A549 (cell line): ENCODE data around the gene FGGY. TPM values are rescaled to one million over a fixed set of nuclear protein-coding genes. Genes with fewer than 3 reads are reported as not detected.

ENCODE experiments used
- ATAC-seq, 2 experiments: fragments of 200-7000 bp in 1 of 2; fragments of >200 bp in 1 of 2; cut with Nextera tagmentation in 1 of 2; cut with Tn5 transposase in 1 of 2; 3 replicates each; pipeline versions ENCODE4 v1.8.0 to v1.9.1; 2018 to 2020; ENCODE audit warnings: mild to moderate bottlenecking in 1 of 2, moderate library complexity in 1 of 2
- CTCF ChIA-PET: fragments of 300-600 bp; sonication (Branson Sonifier 250); formaldehyde crosslinking; extraction: SDS; loops from one replicate; lab custom pipeline; 2021; ENCODE audit warnings: antibody characterized with exemption, inconsistent platforms; lab: Yijun Ruan, JAX
- POLR2A ChIA-PET: fragments of 350-600 bp; formaldehyde crosslinking; extraction: SDS; loops from one replicate; lab custom pipeline; 2021; ENCODE audit warnings: antibody characterized with exemption, inconsistent platforms; lab: Yijun Ruan, JAX
- DNase-seq, 2 experiments: peaks; one replicate each; pipeline versions ENCODE4 v3.0.0 to v3.0.0-alpha.2; 2011 to 2016; ENCODE audit warnings: low read depth in 1 of 2, low spot score in 1 of 2
- FAIRE-seq: peaks from 2 replicates; lab custom pipeline; 2011; peaks lifted over from hg19 to GRCh38; lab: Jason Lieb, UNC
- H3K27ac ChIP-seq, 2 experiments: fragments of >200 bp; sonication (Bioruptor Twin); formaldehyde crosslinking; 3 replicates each; pipeline ENCODE4 v1.5.1; 2016 to 2017
- H3K4me1 ChIP-seq: fragments of >200 bp; sonication (Bioruptor Twin); formaldehyde crosslinking; 3 replicates; pipeline ENCODE4 v1.6.1; 2016
- H3K4me2 ChIP-seq: fragments of >200 bp; sonication (Bioruptor Twin); formaldehyde crosslinking; 3 replicates; pipeline ENCODE4 v1.6.1; 2016
- H3K4me3 ChIP-seq: fragments of >200 bp; sonication (Bioruptor Twin); formaldehyde crosslinking; 3 replicates; pipeline ENCODE4 v1.5.1; 2016
- H3K9me3 ChIP-seq: fragments of >200 bp; sonication (Bioruptor Twin); formaldehyde crosslinking; 3 replicates; pipeline ENCODE4 v1.6.1; 2016
- CHD2 ChIP-seq: fragments of 150-350 bp; IDR thresholded peaks from 2 replicates; pipeline ENCODE4 v1.6.1; 2014; ENCODE audit warnings: low read length; ENCODE audit not compliant: partially characterized antibody
- CHD4 ChIP-seq: fragments of 200-600 bp; sonication (generic); IDR thresholded peaks from 2 replicates; pipeline ENCODE4 v1.6.1; 2016; ENCODE audit warnings: antibody characterized with exemption, mild to moderate bottlenecking, borderline replicate concordance
- EHF ChIP-seq: fragments of 250-450 bp; sonication (Bioruptor Pico); IDR thresholded peaks from 2 replicates; pipeline ENCODE4 v1.5.0; 2020; ENCODE audit warnings: mild to moderate bottlenecking
- FOSB ChIP-seq: fragments of 250-450 bp; sonication (Bioruptor Pico); IDR thresholded peaks from 2 replicates; pipeline ENCODE4 v1.5.0; 2020; ENCODE audit warnings: mild to moderate bottlenecking, moderate library complexity
- FOSL2 ChIP-seq, 2 experiments: fragments of 450-650 bp in 1 of 2; fragments of >200 bp in 1 of 2; sonication (Bioruptor Twin) in 1 of 2; formaldehyde crosslinking; IDR thresholded peaks; 2 replicates each; pipeline versions ENCODE4 v1.5.0 to v1.6.1; 2016 to 2020; ENCODE audit warnings: mild to moderate bottlenecking in 1 of 2, moderate library complexity in 1 of 2
- GATA3 ChIP-seq: IDR thresholded peaks from 2 replicates; pipeline ENCODE4 v1.6.1; 2012; ENCODE audit warnings: borderline replicate concordance
- HDAC2 ChIP-seq: fragments of 200-600 bp; sonication (generic); IDR thresholded peaks from 2 replicates; pipeline ENCODE4 v1.6.1; 2016
- HES2 ChIP-seq: fragments of >200 bp; sonication (Bioruptor Twin); formaldehyde crosslinking; IDR thresholded peaks from 2 replicates; pipeline ENCODE4 v1.6.1; 2016
- HEYL ChIP-seq: fragments of 250-450 bp; sonication (Bioruptor Pico); IDR thresholded peaks from 2 replicates; pipeline ENCODE4 v1.8.0; 2021; ENCODE audit warnings: mild to moderate bottlenecking, moderate library complexity
- HMGXB4 ChIP-seq: fragments of 250-450 bp; sonication (Bioruptor Pico); IDR thresholded peaks from 2 replicates; pipeline ENCODE4 v1.5.0; 2021; ENCODE audit warnings: mild to moderate bottlenecking, moderate library complexity, borderline replicate concordance
- JUN ChIP-seq, 2 experiments: fragments of >200 bp; sonication (Bioruptor Twin); formaldehyde crosslinking; IDR thresholded peaks; 2 replicates in 1 of 2; 3 replicates in 1 of 2; pipeline ENCODE4 v1.6.1; 2016 to 2017
- MAZ ChIP-seq: fragments of 150-350 bp; IDR thresholded peaks from 2 replicates; pipeline ENCODE4 v1.6.1; 2014; ENCODE audit warnings: antibody characterized with exemption, low read depth, low read length, borderline replicate concordance
- PHF8 ChIP-seq: fragments of 200-600 bp; sonication (generic); IDR thresholded peaks from 2 replicates; pipeline ENCODE4 v1.6.1; 2016; ENCODE audit warnings: low read depth, mild to moderate bottlenecking, antibody characterized with exemption, moderate library complexity, borderline replicate concordance
- RARB ChIP-seq: fragments of 250-450 bp; sonication (Bioruptor Pico); IDR thresholded peaks from 2 replicates; pipeline ENCODE4 v1.8.0; 2021; ENCODE audit warnings: mild to moderate bottlenecking, moderate library complexity
- RCOR1 ChIP-seq: fragments of 150-350 bp; IDR thresholded peaks from 2 replicates; pipeline ENCODE4 v1.6.1; 2014; ENCODE audit warnings: antibody characterized with exemption, low read length, low read depth
- RNF2 ChIP-seq: fragments of 200-600 bp; sonication (generic); IDR thresholded peaks from 2 replicates; pipeline ENCODE4 v1.6.1; 2016; ENCODE audit warnings: low read depth, mild to moderate bottlenecking, antibody characterized with exemption, moderate library complexity, borderline replicate concordance
- TFCP2L1 ChIP-seq: fragments of 250-450 bp; sonication (Bioruptor Pico); IDR thresholded peaks from 2 replicates; pipeline ENCODE4 v1.5.0; 2021; ENCODE audit warnings: mild to moderate bottlenecking
- ZFP36 ChIP-seq: fragments of 450-650 bp; IDR thresholded peaks from 2 replicates; pipeline ENCODE4 v1.6.1; 2014; ENCODE audit warnings: borderline replicate concordance; ENCODE audit not compliant: partially characterized antibody
- ZNF302 ChIP-seq: fragments of 250-450 bp; sonication (Bioruptor Pico); IDR thresholded peaks from 2 replicates; pipeline ENCODE4 v1.9.0; 2021; ENCODE audit warnings: inconsistent platforms, mild to moderate bottlenecking, moderate library complexity
- ZSCAN20 ChIP-seq: fragments of 250-450 bp; sonication (Bioruptor Pico); IDR thresholded peaks from 2 replicates; pipeline ENCODE4 v1.8.0; 2022; ENCODE audit warnings: mild to moderate bottlenecking, moderate library complexity
- WGBS: methylation state at CpG from one replicate; pipeline ENCODE4 v1.1.6; 2017; ENCODE audit errors: missing lambda C conversion rate; 5-methylcytosine and 5-hydroxymethylcytosine counted together
- polyA plus RNA-seq, 4 experiments: library from polyadenylated mRNA; depleted of rRNA in 3 of 4; stranded (reverse); fragments of >200 nt; fragmentation: RNase III in 1 of 4; extraction: RNeasy Plus Mini Kit Qiagen cat#74134 plus additional on column Dnase treatment in 1 of 4; gene quantifications; 2 replicates in 3 of 4; 3 replicates in 1 of 4; pipeline ENCODE4 v1.2.3, GENCODE V29; 2011 to 2017
- TF ChIP-seq, protein P1 (sequence below): fragments of >200 bp; sonication (Bioruptor Twin); formaldehyde crosslinking; IDR thresholded peaks from 3 replicates; pipeline ENCODE4 v1.6.1; 2016

The FGGY gene
- polyA plus RNA-seq, 2 of the 4 experiments (the other 2 are of a cell fraction), result 2.9 to 4.8 TPM

DNA sequence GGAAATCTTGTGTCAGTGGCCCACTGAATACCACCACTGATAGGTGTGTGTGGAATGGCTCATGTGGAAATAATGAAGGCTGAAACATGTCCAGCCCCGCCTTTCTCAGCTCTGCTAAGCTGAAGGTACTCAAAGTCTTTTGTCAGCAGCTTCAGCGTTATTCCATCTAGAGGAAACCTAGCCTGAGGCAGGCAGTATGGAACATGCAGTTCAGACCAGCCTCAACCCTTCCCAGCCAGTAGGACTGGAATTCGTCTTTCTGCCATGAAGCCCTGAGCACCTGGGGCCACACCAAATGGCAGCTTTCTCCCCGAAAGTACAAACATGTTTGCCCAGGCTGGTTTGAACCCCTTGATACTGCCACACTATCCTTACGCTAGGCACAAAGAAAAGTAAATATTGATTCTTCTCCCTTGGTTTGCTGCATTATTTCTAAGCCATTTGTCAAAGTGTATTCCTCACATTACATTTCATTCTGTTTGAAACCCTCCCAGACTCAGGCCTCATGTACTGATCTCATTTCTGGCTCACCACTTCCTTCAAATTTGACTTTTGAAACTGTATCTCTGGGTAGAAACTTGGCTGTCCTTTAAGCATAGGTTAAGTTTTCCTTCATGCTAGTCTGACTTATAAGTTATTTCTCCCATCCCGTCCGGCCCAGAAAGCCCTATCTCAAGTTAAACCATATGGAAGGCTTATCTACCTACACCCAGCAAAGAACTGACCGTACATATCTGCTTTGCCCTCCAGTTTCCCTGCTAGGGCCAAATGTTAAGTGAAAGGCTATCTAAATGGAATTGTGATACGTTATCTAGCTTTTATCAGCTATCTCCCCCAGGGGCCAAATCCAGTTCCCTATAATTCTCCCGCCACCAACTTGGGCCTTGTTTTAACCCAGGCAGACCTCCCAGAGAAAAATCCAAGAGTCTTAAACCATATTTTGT is 472.2 kb downstream of the FGGY start:
- ChIA-PET POLR2A (no interaction called here), CTCF (interaction anchor here (1.0 kb wide), 1 partner anchor 1253 kb away, joined by 4 read pairs; no protein-coding TSS in a partner anchor)
- TF ChIP-seq RNF2, result no peak
- no peak for TF ChIP-seq ZNF302 (CRISPR knock-in tag)
- no peak for TF ChIP-seq TFCP2L1 (CRISPR knock-in tag)
- no peak for ATAC-seq
- DNase-seq, result no peak
- Histone ChIP-seq H3K27ac (no peak overlapping the region), H3K4me1 (no peaks in the 10 kb centered on the region), H3K4me2 (no peak overlapping the region), H3K9me3 (no peaks in the 10 kb centered on the region), H3K4me3 (no peak overlapping the region)
- WGBS, result 78% methylated on average over 10 of the region's 10 CpGs
- FAIRE-seq, result no peak

- H3K4me3 ChIP-seq, result no peak overlapping the region
- FAIRE-seq (no peak), DNase-seq (no peak), ATAC-seq (no peak)
- H3K4me2 ChIP-seq, result no peak overlapping the region
- TF ChIP-seq HDAC2 (no peak), CHD4 (no peak), MAZ (no peak), RNF2 (no peak)
- WGBS, result 66% methylated on average over 4 of the region's 4 CpGs
- ChIA-PET POLR2A (no interaction called here), CTCF (interaction anchor here (1.0 kb wide), 1 partner anchor 1254 kb away, joined by 4 read pairs; no protein-coding TSS in a partner anchor)
- H3K4me1 ChIP-seq, result no peaks in the 10 kb centered on the region
- no peaks in the 10 kb centered on the region for H3K9me3 ChIP-seq
- no peak overlapping the region for H3K27ac ChIP-seq
Observed at GRCh38 chr1:59769736-59770095, 472.8 kb downstream of the FGGY start.

DNA sequence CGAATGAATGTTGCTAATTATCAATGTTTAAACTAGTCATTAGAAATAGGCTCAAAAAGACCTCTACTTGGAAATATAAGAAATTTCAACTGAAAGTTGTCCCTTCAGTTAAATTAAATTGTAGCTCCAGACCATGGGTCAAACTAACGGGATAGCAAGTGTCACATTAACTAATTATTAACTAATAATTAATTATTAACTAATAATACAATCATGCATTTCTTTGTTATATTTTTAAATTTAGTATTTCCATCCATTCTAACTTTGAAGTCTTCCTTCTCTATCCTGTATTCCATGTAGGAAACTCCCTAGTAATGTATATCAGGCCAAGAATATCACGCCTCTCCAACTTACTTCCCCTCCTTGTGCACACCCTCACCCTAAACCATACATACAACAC is 474.5 kb downstream of the FGGY start:
- FAIRE-seq, result no peak
- no peak for DNase-seq
- no peak for ATAC-seq
- TF ChIP-seq EHF (CRISPR knock-in tag) (no peak), GATA3 (no peak), HES2 (no peak), FOSB (CRISPR knock-in tag) (no peak), FOSL2 (IDR thresholded peaks at IDR 0.05) (no peak), FOSL2 (CRISPR knock-in tag; IDR thresholded peaks at IDR 0.05) (no peak), RCOR1 (no peak), RARB (no peak), PHF8 (no peak), HEYL (CRISPR knock-in tag) (no peak), JUN (IDR thresholded peaks at IDR 0.05) (no peak), HMGXB4 (no peak), CHD2 (no peak), ZFP36 (no peak), ZSCAN20 (no peak), CHD4 (no peak)
- TF ChIP-seq, protein P1, sequence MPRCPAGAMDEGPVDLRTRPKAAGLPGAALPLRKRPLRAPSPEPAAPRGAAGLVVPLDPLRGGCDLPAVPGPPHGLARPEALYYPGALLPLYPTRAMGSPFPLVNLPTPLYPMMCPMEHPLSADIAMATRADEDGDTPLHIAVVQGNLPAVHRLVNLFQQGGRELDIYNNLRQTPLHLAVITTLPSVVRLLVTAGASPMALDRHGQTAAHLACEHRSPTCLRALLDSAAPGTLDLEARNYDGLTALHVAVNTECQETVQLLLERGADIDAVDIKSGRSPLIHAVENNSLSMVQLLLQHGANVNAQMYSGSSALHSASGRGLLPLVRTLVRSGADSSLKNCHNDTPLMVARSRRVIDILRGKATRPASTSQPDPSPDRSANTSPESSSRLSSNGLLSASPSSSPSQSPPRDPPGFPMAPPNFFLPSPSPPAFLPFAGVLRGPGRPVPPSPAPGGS, result no peak
- ChIA-PET CTCF (interaction anchor here (1.2 kb wide), 1 partner anchor 73 kb away, joined by 3 read pairs; no protein-coding TSS in a partner anchor), POLR2A (no interaction called here)
- H3K9me3 ChIP-seq, result no peaks in the 10 kb centered on the region
- H3K4me1 ChIP-seq, result no peaks in the 10 kb centered on the region
- H3K27ac ChIP-seq, result no peak overlapping the region
- H3K4me2 ChIP-seq, result no peak overlapping the region
- no peak overlapping the region for H3K4me3 ChIP-seq
- WGBS, result 67% methylated on average over 3 of the region's 3 CpGs
